Activated CD4-positive, alpha-beta T cell treated with anti-CD3 and anti-CD28 coated beads, Interleukin-2, amount 10 ng/mL, durations not matched to agents 24 days and 14 days (primary cell): Measurements from ENCODE around the gene OSMR. TPM values are rescaled to one million over a fixed set of nuclear protein-coding genes. Genes with fewer than 3 reads are reported as not detected.
A peak's percentile ranks its signal among the peaks of the same experiment; 100 is the strongest.
"Not testable (repeated sequence)": the region's sequence is repeated elsewhere in the genome, so short reads cannot be mapped to it uniquely, and the experiment has no call there.

Experiments
- DNase-seq: peaks from one replicate; pipeline ENCODE4 v3.0.0; 2022
- H3K27ac Mint-ChIP-seq: one replicate; pipeline ENCODE4 v1.8.0; 2022; ENCODE audit warnings: mild to moderate bottlenecking, mixed read lengths
- H3K27me3 Mint-ChIP-seq: one replicate; pipeline ENCODE4 v1.8.0; 2022; ENCODE audit warnings: mixed read lengths
- H3K36me3 Mint-ChIP-seq: one replicate; pipeline ENCODE4 v1.8.0; 2022; ENCODE audit warnings: low read depth, mild to moderate bottlenecking, mixed read lengths
- H3K4me1 Mint-ChIP-seq: one replicate; pipeline ENCODE4 v1.8.0; 2021; ENCODE audit warnings: mixed read lengths
- H3K4me3 Mint-ChIP-seq: one replicate; pipeline ENCODE4 v1.8.0; 2022; ENCODE audit warnings: mild to moderate bottlenecking, moderate library complexity, mixed read lengths
- H3K9me3 Mint-ChIP-seq: one replicate; pipeline ENCODE4 v1.8.0; 2021; ENCODE audit warnings: mixed read lengths
- intact Hi-C: fragments of 100-400 bp; cut with micrococcal nuclease; formaldehyde crosslinking; loops from one replicate; pipeline ENCODE4 v1.15.1; 2023
- total RNA-seq: library from RNA; stranded (reverse); gene quantifications from 2 replicates; pipeline ENCODE4 v1.2.3, GENCODE V29; 2022

Gene OSMR
- total RNA-seq, 1 donor from 2014 or later, result not detected

DNA sequence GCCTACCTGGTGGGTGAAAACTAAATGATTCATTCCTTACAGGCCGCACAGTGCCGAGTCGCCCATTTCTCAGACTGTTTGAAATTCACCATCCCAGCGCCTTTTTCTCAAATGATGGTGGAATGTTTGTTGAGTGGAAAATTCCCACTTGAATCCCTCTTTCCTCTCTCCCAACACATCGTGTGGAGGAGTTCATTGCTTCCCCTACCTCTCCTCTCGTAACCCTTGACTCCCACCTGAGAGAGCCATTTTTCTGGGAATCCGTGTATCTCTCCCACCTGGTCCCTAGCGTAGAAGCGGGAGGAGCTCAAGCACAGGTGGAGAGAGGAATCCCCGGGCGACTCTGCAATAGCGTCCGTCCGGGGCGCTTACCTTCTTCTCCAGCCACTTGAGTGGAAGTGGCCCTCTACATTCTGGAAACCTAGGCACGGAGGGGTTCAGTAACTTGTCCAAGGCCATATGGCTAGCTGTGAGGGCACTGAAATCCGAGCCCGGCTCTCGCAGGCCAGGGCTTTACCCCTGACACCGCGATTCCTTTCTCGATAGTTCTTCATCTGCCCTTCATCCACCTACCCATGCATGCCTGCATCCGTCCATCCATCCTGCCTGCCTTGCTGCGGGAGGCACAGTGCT lies 683 bp downstream of the OSMR start:
- H3K27me3 Mint-ChIP-seq, result peaks cover 59% of the 10 kb centered on the region

DNA sequence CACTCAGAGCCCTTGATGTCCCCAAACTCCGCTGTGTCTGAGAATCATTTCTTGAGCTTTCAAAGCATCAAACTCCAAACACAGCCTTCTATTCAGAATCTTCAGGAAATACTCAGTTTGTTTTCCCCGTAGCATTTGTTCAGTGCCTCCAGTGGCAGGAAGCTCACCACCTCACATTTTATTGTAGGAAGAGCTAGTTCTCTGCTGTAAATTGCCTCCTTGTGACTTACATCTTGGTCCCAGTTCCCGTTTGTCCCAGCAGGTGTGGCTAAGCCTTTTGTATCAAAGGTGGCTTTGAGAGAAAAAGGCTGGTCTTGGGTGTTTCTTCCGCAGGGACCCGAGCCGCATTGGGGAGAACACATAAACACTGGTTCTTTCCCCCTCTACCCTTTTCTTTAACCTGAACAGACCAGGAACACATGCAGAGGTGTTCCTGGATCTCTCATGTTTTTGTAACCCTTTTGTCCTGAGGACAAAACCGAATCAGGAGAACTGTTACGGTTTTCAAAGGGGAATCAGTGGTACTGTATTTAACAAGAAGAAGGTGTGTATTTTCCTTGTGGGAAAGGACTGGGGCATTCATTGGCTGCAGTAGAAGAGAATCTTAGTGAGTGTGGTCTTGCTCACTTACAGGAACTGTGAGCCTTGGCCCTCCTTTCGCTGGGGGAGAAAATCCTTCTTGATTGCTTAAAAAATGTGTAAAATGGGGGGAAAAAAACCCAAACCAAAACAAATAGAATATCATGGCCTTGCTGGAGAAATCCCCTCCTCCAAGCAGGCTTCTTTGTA lies 1.9 kb downstream of the OSMR start:
- intact Hi-C loops, result no loop called here
- H3K4me3 Mint-ChIP-seq, result no peak overlapping the region
- peaks cover 1% of the 10 kb centered on the region for H3K36me3 Mint-ChIP-seq
- peaks cover 7% of the 10 kb centered on the region for H3K9me3 Mint-ChIP-seq
- peaks cover 55% of the 10 kb centered on the region for H3K27me3 Mint-ChIP-seq
- no peak for DNase-seq
- H3K4me1 Mint-ChIP-seq, result peaks cover 13% of the 10 kb centered on the region
- no peak overlapping the region for H3K27ac Mint-ChIP-seq

More for the DNA sequence above, 683 bp downstream of the OSMR start:
- peaks cover 1% of the 10 kb centered on the region for H3K36me3 Mint-ChIP-seq
- peak overlapping the region; percentile 79 for H3K4me3 Mint-ChIP-seq
- no peak overlapping the region for H3K27ac Mint-ChIP-seq
- peaks cover 2% of the 10 kb centered on the region for H3K9me3 Mint-ChIP-seq
- peaks cover 13% of the 10 kb centered on the region for H3K4me1 Mint-ChIP-seq
- intact Hi-C loops, result no loop called here
- DNase-seq, result no peak

DNA sequence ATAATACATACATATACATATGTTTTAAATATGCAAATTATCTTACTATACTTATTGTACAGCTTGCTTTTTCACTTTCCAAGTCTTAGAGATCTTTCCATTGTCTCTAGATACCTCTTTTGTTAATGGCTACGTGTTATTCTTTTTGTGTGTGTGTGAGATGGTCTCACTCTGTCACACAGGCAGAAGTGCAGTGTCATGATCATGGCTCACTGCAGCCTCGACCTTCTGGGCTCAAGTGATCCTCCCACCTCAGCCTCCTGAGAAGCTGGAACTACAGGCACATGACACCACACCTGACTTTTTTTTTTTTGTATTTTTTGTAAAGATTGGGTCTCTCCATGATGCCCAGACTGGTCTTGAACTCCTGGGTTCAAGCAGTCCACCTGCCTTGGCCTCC lies 2.8 kb downstream of the OSMR start:
- Mint-ChIP-seq H3K4me3 (no peak overlapping the region), H3K27ac (no peak overlapping the region), H3K27me3 (peaks cover 52% of the 10 kb centered on the region), H3K4me1 (peaks cover 13% of the 10 kb centered on the region), H3K9me3 (peaks cover 7% of the 10 kb centered on the region), H3K36me3 (peaks cover 1% of the 10 kb centered on the region)
- intact Hi-C loops, result no loop called here
- DNase-seq, result no peak

DNA sequence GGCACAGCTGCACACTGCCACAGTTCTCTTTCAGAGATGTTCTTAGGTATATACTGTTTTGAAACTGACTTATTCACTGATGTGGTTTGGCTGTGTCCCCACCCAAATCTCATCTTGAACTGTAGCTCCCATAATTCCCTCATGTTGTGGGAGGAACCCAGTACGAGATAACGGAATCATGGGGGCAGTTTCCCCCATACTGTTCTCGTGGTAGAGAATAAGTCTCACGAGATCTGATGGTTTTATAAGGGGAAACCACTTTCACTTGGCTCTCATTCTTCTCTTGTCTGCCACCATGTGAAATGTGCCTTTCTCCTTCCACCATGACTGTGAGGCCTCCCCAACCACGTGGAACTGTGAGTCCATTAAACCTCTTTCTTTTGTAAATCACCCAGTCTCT lies 5.8 kb downstream of the OSMR start:
- DNase-seq, H3K9me3 Mint-ChIP-seq, intact Hi-C loops, H3K27ac Mint-ChIP-seq, H3K36me3 Mint-ChIP-seq, H3K4me3 Mint-ChIP-seq, H3K4me1 Mint-ChIP-seq: not testable (repeated sequence)
- peaks cover 31% of the 10 kb centered on the region for H3K27me3 Mint-ChIP-seq

DNA sequence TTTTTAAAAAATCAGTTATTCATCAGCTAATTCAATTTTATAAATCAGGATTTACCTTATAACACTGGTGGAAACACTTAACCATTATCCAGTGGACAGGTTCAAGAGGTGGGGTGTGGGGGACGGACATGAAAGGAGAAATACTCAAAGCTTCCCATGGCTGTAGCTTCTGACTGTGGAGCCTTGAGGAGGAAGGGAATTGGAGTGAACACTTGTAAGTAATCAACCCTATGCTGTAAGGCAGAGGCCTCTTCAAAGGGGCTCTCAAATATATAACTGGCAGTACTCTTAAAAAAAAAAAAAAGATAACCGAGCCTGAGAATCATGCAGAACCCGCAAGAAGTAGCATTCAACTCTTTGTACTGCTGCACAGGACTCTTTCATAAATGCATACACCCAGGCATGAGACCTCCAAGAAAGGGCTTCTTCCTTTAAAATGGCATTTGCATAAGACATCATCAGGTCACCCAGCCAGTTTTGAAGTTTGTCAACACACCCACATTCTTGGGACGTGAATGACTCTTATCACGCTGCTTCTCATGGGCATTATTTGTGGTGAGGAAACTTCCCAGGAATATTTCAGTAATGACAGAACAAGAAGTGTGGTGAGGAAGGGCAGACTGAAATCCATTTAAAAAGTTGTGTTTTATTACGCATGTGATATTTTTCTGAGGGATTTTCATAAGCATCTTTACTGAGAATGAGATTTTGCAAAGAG lies 8.1 kb downstream of the OSMR start:
- Mint-ChIP-seq H3K4me1 (no peaks in the 10 kb centered on the region), H3K9me3 (peaks cover 5% of the 10 kb centered on the region), H3K27ac (no peak overlapping the region), H3K4me3 (no peak overlapping the region), H3K36me3 (no peaks in the 10 kb centered on the region), H3K27me3 (peaks cover 18% of the 10 kb centered on the region)
- intact Hi-C loops, result no loop called here
- no peak for DNase-seq

DNA sequence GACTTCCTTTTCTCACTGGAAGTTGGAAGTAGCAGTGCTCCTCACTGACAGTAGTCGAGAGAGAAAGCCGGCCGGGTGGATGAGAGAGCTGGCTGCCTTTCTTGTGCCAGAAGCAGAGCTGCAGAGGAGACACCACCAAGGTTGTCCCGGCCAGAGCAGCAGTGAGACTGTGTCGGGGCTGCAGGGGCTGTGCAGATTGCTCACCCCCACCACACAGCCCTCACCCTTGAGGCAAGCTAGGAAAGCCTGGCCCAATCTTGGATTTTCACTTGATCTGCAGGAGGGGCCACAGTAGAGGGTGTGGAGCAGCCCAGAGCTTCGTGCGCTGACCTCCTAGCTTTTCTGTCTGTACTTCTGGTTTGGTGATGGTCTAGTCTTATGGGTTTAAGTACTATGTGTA lies 9.1 kb downstream of the OSMR start:
- intact Hi-C loops, result no loop called here
- H3K27me3 Mint-ChIP-seq, result peaks cover 23% of the 10 kb centered on the region
- H3K27ac Mint-ChIP-seq, result no peak overlapping the region
- no peak for DNase-seq
- no peak overlapping the region for H3K4me3 Mint-ChIP-seq
- H3K4me1 Mint-ChIP-seq, result no peaks in the 10 kb centered on the region
- H3K36me3 Mint-ChIP-seq, result no peaks in the 10 kb centered on the region
- peaks cover 5% of the 10 kb centered on the region for H3K9me3 Mint-ChIP-seq

DNA sequence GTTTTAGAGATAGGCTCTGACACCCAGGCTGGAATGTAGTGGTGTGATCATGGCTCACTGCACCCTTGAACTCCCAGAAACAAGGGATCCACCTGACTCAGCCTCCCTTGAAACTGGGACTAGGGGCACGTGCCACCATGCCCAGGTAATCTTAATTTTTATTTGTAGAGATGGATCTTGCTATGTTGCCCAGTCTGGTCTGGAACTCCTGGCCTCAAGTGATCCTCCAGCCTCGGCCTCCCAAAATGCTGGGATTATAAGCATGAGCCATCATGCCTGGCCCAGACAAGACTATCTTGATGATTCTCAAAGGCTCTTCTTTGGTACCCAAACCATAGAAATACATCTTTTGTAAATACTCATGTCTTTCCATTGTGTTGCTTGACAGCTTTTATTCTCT lies 10.8 kb downstream of the OSMR start:
- H3K27me3 Mint-ChIP-seq, result peaks cover 14% of the 10 kb centered on the region
- intact Hi-C loops, result no loop called here
- no peaks in the 10 kb centered on the region for H3K36me3 Mint-ChIP-seq
- H3K9me3 Mint-ChIP-seq, result peaks cover 5% of the 10 kb centered on the region
- no peak overlapping the region for H3K27ac Mint-ChIP-seq
- H3K4me1 Mint-ChIP-seq, result no peaks in the 10 kb centered on the region
- DNase-seq, result no peak
- H3K4me3 Mint-ChIP-seq, result no peak overlapping the region

DNA sequence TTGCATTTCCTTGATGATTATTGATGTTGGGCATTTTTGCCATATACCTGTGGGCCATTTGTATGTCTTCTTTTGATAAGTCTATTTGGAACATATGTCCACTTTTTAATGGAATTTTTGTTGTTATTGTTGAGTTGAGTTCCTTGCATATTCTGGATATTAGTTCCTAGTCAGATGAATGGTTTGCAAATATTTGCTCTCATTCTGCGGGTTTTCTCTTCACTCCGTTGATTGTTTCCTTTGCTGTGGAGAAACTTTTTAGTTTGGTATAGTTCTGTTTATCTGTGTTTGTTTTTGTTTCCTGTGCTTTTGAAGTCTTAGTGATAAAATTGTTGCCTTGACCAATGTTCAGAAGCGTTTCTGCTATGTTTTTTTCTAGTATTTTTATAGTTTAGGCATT lies 13.0 kb downstream of the OSMR start:
- H3K4me3 Mint-ChIP-seq, result no peak overlapping the region
- intact Hi-C loops, result no loop called here
- H3K9me3 Mint-ChIP-seq, result no peaks in the 10 kb centered on the region
- no peak overlapping the region for H3K27ac Mint-ChIP-seq
- H3K4me1 Mint-ChIP-seq, result no peaks in the 10 kb centered on the region
- H3K36me3 Mint-ChIP-seq, result no peaks in the 10 kb centered on the region
- DNase-seq, result no peak
- peaks cover 14% of the 10 kb centered on the region for H3K27me3 Mint-ChIP-seq

DNA sequence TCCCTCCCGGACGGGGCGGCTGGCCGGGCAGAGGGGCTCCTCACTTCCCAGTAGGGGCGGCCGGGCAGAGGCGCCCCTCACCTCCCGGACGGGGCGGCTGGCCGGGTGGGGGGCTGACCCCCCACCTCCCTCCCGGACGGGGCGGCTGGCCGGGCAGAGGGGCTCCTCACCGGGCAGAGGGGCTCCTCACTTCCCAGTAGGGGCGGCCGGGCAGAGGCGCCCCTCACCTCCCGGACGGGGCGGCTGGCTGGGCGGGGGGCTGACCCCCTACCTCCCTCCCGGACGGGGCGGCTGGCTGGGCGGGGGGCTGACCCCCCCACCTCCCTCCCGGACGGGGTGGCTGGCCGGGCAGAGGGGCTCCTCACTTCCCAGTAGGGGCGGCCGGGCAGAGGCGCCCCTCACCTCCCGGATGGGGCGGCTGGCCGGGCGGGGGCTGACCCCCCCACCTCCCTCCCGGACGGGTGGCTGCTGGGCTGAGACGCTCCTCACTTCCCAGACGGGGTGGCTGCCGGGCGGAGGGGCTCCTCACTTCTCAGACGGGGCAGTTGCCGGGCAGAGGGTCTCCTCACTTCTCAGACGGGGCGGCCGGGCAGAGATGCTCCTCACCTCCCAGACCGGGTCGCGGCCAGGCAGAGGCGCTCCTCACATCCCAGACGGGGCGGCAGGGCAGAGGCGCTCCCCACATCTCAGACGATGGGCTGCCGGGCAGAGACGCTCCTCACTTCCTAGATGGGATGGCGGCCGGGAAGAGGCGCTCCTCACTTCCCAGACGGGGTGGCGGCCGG lies 16.4 kb downstream of the OSMR start:
- DNase-seq, H3K36me3 Mint-ChIP-seq, H3K27ac Mint-ChIP-seq, H3K4me1 Mint-ChIP-seq, intact Hi-C loops, H3K9me3 Mint-ChIP-seq, H3K4me3 Mint-ChIP-seq: not testable (repeated sequence)
- peaks cover 14% of the 10 kb centered on the region for H3K27me3 Mint-ChIP-seq

DNA sequence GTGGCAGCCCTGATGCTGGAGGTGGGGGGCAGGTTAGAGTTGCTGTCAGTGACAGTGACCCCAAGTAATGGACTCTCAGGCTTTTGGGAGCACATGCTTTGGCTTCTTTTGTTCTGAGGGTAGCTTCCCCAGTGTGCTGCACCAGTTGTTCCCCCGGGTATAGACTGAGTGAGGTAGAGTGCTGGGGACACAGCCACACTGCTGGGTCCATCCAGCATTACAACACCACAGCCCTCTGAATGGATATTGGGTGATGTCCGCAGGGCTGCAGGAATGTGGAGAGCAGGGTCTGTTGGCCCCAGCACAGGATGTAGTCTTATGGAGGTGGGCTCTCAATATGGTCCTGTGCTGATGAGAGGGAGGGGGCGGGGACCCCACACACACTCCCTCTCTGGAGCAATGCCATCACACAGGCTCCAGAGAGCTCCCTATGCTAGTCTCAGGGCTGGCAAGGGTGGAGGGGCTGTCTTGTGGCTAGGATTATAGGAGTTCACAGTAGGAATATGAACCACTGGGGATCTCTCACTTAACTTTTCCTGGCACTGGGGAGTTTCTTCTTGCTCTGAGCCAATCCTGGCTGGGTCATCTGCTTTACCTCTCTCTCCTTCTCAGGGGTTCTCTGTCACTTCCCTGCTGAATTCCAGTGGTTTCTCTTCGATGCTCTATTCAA lies 20.7 kb downstream of the OSMR start:
- H3K4me3 Mint-ChIP-seq, result no peak overlapping the region
- no peak overlapping the region for H3K27ac Mint-ChIP-seq
- intact Hi-C loops, result no loop called here

DNA sequence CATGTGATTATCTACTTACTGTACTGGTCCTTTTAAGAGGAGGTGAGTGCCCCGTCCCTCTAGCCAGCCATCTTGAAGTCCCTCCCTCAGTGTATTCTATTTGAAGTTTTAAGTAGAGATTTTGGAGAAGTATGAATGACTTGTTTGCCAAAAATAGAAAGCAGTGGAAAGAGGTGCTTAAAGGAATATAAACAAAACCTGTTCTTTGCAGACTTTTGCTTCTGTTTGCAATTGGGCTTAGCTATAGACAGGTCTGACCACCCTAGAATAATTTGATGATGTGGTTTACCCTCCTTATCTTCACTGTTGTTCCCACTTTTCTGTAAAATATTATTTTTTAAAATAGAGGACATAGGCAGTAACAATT lies 21.2 kb downstream of the OSMR start:
- Mint-ChIP-seq H3K4me3 (no peak overlapping the region), H3K27ac (no peak overlapping the region), H3K9me3 (peaks cover 4% of the 10 kb centered on the region), H3K36me3 (no peaks in the 10 kb centered on the region), H3K27me3 (peaks cover 7% of the 10 kb centered on the region), H3K4me1 (no peaks in the 10 kb centered on the region)
- intact Hi-C loops, result no loop called here
- peak; percentile 1 for DNase-seq

More for the DNA sequence above, 20.7 kb downstream of the OSMR start:
- H3K36me3 Mint-ChIP-seq, result no peaks in the 10 kb centered on the region
- H3K27me3 Mint-ChIP-seq, result peaks cover 5% of the 10 kb centered on the region
- peaks cover 4% of the 10 kb centered on the region for H3K9me3 Mint-ChIP-seq
- peak; percentile 19 for DNase-seq
- no peaks in the 10 kb centered on the region for H3K4me1 Mint-ChIP-seq

DNA sequence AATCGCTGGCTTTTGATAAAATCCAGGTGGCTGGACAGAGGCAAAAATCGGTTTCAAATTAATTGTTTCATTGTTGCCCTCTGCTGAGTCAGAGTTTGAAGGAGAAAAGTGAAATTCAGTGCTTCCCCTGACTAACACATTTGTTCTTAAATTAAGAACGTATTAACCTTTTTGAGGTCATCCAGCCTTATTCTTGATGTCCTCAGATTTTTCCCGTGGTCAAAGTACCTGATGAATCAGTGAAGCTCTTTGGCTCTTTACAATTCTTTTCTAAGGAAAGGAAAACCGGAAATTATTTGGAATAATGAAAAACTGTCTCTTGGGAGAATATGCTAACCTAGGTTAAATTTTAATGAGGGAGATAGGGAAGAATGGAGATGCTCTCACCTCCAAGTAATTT lies 21.6 kb downstream of the OSMR start:
- DNase-seq, result peak; percentile 6
- no peaks in the 10 kb centered on the region for H3K36me3 Mint-ChIP-seq

DNA sequence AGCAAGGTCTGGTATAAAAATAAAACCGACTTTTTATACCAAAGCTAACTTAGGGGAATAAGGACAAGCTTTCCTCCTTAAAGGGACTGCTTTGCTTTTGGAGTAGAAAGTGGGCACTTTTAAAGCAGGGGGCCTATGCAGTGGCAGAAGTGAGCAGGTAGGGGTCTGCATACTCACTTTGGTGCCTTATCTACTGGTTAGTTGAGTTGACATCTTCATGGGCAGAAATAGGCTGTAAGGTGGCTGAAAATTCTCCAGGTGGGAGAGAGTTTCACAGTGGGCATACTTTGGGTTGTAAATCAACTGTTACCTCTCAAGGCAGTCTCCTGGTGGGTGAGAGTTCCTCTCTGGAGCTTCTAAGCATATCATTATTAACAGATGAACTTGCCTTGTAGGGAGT lies 24.8 kb downstream of the OSMR start:
- no peak overlapping the region for H3K4me3 Mint-ChIP-seq
- H3K27ac Mint-ChIP-seq, result no peak overlapping the region
- no peaks in the 10 kb centered on the region for H3K4me1 Mint-ChIP-seq
- no peaks in the 10 kb centered on the region for H3K9me3 Mint-ChIP-seq
- peak; percentile 24 for DNase-seq
- intact Hi-C loops, result no loop called here
- peaks cover 17% of the 10 kb centered on the region for H3K27me3 Mint-ChIP-seq
- H3K36me3 Mint-ChIP-seq, result no peaks in the 10 kb centered on the region

More for the DNA sequence above, 21.6 kb downstream of the OSMR start:
- no peaks in the 10 kb centered on the region for H3K4me1 Mint-ChIP-seq
- H3K9me3 Mint-ChIP-seq, result peaks cover 4% of the 10 kb centered on the region
- H3K27ac Mint-ChIP-seq, result no peak overlapping the region
- intact Hi-C loops, result no loop called here
- no peak overlapping the region for H3K4me3 Mint-ChIP-seq
- H3K27me3 Mint-ChIP-seq, result peaks cover 7% of the 10 kb centered on the region
